ENCODE data around the gene PARD3B. TPM values are rescaled to one million over a fixed set of nuclear protein-coding genes. Genes with fewer than 3 reads are reported as not detected.

Gene PARD3B
- total RNA-seq, 1 experiment from 2014 or later = 6.4 TPM

DNA sequence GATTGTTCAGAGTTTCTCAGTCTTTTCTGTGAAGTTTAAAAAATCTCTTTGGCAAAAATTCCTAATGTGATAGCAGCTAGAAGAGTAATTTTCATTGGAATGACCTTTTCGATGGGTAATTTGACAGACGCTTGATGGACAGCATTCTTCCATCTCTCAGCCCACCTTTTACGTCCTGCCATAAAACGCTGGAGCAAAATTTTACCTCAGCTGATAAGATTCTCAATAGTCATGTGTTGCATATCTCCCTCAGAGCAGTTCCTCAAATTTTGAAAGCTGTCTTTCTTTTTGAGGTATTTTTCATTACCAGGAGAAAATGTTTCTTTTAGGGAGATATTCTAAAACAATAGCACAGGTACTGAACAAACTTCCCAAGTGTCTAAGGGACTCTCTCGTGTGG lies 441.4 kb downstream of the PARD3B start:
- Histone ChIP-seq H3K4ac (ENCODE audit: low read depth, low read length) (no peak overlapping the region), H3K27ac (ENCODE audit: insufficient read length, low read depth, low read length) (no peak overlapping the region), H3K79me1 (ENCODE audit: insufficient read depth, low read depth, low read length, poor library complexity, severe bottlenecking) (no peaks in the 10 kb centered on the region), H3K23me2 (ENCODE audit: insufficient read length, low read depth, low read length, poor library complexity, severe bottlenecking) (no peaks in the 10 kb centered on the region), H4K20me1 (ENCODE audit: control insufficient read depth, insufficient read depth, insufficient read length) (no peaks in the 10 kb centered on the region), H3K79me2 (ENCODE audit: insufficient read depth, low read length) (no peaks in the 10 kb centered on the region), H4K91ac (ENCODE audit: insufficient read length, low read depth, low read length) (no peak overlapping the region), H3K9ac (ENCODE audit: extremely low read depth, insufficient read length, low read length) (no peak overlapping the region), H2BK20ac (ENCODE audit: low read depth, low read length, poor library complexity, severe bottlenecking) (no peak overlapping the region), H4K5ac (ENCODE audit: insufficient read length, low read depth, low read length) (no peak overlapping the region), H2AFZ (ENCODE audit: low read length) (no peak overlapping the region), H3K9me3 (ENCODE audit: control insufficient read depth, low read depth, low read length) (no peaks in the 10 kb centered on the region), H3K56ac (ENCODE audit: insufficient read length, low read depth, low read length) (no peak overlapping the region), H3T11ph (ENCODE audit: low read length) (no peak overlapping the region), H2BK120ac (ENCODE audit: low read depth, low read length, poor library complexity, severe bottlenecking) (no peak overlapping the region), H3K27me3 (ENCODE audit: insufficient read depth, low read length) (no peaks in the 10 kb centered on the region), H2BK5ac (ENCODE audit: insufficient read length, low read length) (no peak overlapping the region), H2BK15ac (ENCODE audit: low read depth, low read length) (no peak overlapping the region), H3K4me2 (ENCODE audit: insufficient read depth, insufficient read length, low read length) (no peak overlapping the region), H2AK5ac (ENCODE audit: insufficient read length, low read length) (no peak overlapping the region), H4K8ac (replicated peaks; ENCODE audit: insufficient read length, low read depth, low read length) (no peak overlapping the region), H3K4me1 (ENCODE audit: insufficient read depth, low read length) (no peaks in the 10 kb centered on the region; the same call in 1 of the 2 replicates), H3K18ac (ENCODE audit: insufficient read length, low read depth, low read length) (no peak overlapping the region), H3K23ac (ENCODE audit: insufficient read length, low read depth, low read length) (no peak overlapping the region), H3K14ac (ENCODE audit: insufficient read depth, low read length) (no peak overlapping the region), H2BK12ac (ENCODE audit: insufficient read length, low read depth, low read length) (no peak overlapping the region)
- H3K27me3 Mint-ChIP-seq (ENCODE audit: low read depth) = no peaks in the 10 kb centered on the region
- TF ChIP-seq, protein P1, sequence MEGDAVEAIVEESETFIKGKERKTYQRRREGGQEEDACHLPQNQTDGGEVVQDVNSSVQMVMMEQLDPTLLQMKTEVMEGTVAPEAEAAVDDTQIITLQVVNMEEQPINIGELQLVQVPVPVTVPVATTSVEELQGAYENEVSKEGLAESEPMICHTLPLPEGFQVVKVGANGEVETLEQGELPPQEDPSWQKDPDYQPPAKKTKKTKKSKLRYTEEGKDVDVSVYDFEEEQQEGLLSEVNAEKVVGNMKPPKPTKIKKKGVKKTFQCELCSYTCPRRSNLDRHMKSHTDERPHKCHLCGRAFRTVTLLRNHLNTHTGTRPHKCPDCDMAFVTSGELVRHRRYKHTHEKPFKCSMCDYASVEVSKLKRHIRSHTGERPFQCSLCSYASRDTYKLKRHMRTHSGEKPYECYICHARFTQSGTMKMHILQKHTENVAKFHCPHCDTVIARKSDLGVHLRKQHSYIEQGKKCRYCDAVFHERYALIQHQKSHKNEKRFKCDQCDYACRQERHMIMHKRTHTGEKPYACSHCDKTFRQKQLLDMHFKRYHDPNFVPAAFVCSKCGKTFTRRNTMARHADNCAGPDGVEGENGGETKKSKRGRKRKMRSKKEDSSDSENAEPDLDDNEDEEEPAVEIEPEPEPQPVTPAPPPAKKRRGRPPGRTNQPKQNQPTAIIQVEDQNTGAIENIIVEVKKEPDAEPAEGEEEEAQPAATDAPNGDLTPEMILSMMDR (conservative IDR thresholded peaks at IDR 0.05) = no peak
- DNase-seq = no peak
- WGBS (ENCODE audit: extremely low coverage, insufficient read length, low lambda C conversion rate) = no CpG with 5 or more reads among the region's 5 CpGs
- no peaks in the 10 kb centered on the region for H3K36me3 Mint-ChIP-seq (ENCODE audit: insufficient read depth in 1 of 3, low read depth in 3 of 3)
- peaks cover 17 to 18% of the 10 kb centered on the region in 2 experiments for H3K4me1 Mint-ChIP-seq
- H3K27ac Mint-ChIP-seq = no peak overlapping the region
- H3K4me3 Mint-ChIP-seq = no peak overlapping the region
- no peaks in the 10 kb centered on the region for H3K9me3 Mint-ChIP-seq

Measured in H9 (cell line).